CD4-positive, alpha-beta T cell treated with Interleukin-17A for 4 hours (primary cell): Measurements from ENCODE around the gene FNTB.
"Not testable (repeated sequence)": the region's sequence is repeated elsewhere in the genome, so short reads cannot be mapped to it uniquely, and the experiment has no call there.

Experiments
- DNase-seq: peaks from one replicate; pipeline ENCODE4 v3.0.0-alpha.2; 2020; ENCODE audit warnings: mixed read lengths

The FNTB gene

GRCh38 chr14:65019944-65020566 is 33.4 kb downstream of the FNTB start:
- DNase-seq = no peak

GRCh38 chr14:65024957-65025356 is 38.3 kb downstream of the FNTB start:
- DNase-seq = no peak

DNA sequence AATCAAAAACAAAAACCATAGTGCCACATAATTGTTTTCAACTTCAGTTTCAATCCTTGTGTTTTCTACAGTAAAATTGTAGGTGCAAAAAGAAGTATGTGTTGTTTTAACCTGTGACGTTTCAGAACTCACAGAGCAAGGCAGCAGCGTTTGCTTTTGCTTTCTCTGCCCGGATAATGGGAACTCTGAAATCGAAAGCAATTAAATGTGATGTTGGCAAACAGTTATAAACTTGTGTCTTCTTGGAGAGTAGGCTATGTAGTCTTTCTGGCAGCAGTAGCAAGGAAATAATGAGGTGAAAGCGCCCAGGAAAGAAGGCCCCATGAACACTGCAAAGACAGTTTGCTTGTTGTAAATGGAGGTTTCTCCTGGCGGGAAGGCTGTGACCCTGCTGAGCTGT is 39.1 kb downstream of the FNTB start:
- DNase-seq = no peak

GRCh38 chr14:65026526-65026925 is 39.8 kb downstream of the FNTB start:
- no peak for DNase-seq

DNA sequence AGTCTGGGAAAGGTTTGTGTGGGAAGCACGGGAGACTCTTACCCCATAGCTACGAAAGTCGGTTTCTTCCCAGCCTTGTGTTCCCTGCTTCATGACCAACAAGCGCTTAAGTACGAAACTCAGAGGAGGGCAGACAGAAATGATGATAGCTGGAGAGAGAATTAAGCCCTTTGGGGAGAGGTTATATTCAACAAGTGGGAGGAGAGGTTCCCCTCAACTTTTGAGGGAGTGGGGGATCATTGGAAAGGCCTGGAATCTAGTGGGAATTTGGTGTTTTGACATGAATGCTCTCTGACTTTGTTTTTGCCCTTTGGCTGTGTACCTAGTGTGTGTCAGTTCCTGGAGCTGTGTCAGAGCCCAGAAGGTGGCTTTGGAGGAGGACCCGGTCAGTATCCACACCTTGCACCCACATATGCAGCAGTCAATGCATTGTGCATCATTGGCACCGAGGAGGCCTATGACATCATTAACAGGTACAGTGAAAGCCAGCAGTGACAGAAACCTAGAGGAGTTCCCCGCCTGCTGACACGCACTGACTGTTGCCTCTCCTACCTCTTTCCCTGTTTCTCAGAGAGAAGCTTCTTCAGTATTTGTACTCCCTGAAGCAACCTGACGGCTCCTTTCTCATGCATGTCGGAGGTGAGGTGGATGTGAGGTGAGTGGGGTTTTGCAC is 40.6 kb downstream of the FNTB start:
- no peak for DNase-seq

DNA sequence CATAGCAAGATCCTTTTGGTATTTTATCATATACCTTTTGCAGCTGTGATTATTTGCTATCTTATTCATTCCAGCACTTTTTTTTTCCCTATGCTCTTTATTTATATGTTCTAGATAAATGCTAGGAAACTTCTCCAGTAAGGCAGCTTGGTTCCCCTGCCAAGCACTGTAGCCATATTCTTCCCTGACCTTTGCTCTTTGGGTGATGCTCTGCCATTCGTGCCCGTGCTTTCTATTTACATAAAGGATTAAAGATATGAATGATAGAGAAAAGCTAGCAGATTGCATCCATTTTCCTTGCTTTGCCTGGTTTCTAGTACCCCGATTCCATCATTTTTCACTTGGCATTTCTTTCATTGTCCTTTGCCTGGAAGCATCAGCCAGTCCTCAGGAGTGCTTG is 42.2 kb downstream of the FNTB start:
- no peak for DNase-seq

DNA sequence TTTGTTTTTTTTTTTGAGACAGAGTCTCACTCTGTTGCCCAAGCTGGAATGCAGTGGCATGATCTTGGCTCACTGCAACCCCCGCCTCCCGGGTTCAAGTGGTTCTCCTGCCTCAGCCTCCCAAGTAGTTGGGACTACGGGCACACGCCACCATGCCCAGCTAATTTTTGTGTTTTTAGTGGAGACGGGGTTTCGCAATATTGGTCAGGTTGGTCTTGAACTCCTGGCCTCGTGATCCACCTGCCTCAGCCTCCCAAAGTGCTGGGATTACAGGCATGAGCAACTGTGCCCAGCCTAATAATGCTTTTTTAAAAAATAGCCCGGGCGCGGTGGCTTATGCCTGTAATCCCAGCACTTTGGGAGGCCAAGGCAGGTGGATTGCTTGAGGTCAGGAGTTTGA is 44.6 kb downstream of the FNTB start:
- not testable (repeated sequence) for DNase-seq

GRCh38 chr14:65032319-65032718 is 45.6 kb downstream of the FNTB start:
- DNase-seq = no peak

- DNase-seq = no peak
These were observed 46.5 kb downstream of the FNTB start for GRCh38 chr14:65033181-65033580.

DNA sequence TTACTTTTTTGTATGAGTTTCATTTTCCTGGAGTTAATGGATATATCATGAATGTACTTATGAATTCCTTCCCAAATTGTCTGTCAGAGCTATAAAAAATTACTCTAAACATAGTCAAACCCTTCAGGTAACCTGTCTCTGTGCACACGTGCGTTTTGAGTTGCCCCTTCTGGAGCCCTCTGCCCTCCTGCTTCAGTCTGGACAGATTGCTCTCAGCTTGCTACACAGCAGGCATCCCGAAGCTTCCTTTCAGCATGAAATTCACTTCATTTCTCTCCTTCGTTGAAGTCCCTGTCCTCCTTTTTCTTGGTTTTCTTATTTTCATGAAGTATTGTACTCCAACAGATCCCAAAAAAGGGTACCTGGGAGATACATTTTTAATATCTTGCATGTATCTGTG is 47.3 kb downstream of the FNTB start:
- no peak for DNase-seq

DNA sequence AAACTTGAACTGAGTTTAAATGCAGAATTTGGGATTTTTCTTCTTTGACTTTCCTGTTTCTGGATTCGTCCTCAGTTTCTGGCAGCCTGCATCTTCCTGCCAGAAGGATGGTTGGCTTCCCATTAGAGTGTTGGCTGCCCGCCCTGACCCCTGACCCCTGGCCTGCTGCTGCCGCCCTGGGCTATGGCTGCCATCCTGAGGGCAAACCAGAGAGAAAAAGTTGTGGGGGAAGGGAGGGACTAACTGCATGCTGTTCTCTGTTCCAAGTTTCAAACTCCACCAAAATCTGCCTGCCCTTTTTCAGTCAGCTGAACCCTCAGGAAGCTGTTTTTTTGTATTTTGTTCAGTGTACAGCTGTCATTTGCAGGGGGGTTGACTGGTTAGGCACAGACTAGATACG is 48.4 kb downstream of the FNTB start:
- DNase-seq = no peak

- DNase-seq = no peak
These were observed 52.3 kb downstream of the FNTB start for GRCh38 chr14:65038966-65039365.

DNA sequence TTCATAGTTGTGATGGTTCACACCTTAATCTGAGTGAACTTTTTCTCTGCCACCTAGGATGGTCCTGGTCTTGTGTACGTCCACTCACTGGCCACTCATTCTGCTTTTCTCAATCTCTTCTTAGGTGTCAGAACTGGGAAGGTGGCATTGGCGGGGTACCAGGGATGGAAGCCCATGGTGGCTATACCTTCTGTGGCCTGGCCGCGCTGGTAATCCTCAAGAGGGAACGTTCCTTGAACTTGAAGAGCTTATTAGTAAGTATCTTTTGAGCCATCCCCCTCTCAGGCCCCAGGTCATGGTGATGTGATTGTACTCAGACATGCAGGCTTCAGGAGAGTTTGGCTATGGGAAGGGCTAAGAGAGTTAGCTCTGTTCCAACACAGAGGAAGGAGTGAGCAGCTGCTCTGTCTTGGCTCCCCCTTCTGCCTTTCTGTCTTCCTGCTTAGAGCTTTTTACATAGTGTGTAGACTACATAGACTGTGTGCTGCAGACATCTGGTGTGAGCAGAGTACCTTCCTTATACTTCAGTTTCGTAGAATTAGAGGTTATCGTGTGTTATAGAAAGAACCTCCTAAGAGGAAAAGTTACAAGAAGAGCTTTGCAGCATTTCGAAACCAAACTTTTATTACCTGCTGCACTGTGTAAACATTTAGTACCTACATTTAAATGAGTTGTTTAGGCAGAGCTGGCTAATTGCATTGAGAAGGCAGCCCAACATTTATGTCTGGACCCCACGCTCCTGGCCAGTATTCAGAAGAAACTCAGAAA is 54.2 kb downstream of the FNTB start:
- no peak for DNase-seq

DNA sequence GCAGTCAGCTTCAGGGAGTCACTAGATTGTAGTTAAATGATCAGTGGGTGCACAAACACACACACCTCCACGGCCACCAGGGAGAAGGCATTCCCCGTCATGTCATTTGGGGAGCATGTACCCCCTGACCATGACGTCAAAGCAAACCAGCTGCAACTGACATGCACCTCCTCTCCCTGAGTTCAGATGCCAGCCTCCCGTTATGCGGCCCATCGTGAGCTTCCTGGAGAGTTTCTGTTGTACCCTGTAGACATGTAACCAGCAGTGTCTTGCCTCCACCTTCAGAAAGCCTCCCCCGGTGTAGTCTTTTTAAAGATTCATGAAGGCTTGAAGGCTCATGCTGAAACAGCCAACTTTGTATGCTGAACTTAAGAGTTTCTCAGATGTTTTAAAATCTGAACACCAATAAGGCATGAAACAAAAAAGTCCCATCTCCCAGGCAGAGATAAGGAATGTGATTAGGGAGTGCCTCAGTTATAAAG is 54.8 kb downstream of the FNTB start:
- DNase-seq = no peak

DNA sequence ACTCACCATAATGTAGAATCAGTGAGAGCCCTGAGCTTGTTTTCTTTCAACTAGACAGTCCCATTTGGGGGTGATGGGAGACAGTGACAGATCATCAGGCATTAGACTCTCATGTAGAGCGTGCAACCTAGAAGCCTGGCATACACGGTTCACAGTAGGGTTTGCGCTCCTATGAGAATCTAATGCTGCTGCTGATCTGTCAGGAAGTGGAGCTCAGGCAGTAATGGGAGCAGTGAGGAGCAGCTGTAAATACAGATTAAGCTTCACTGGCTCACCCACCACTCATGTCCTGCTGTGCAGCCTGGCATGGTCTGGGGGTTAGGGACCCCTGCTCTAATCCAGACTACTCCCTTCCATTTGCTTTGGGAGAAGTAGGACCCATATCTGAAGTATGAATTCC is 55.6 kb downstream of the FNTB start:
- DNase-seq = no peak

DNA sequence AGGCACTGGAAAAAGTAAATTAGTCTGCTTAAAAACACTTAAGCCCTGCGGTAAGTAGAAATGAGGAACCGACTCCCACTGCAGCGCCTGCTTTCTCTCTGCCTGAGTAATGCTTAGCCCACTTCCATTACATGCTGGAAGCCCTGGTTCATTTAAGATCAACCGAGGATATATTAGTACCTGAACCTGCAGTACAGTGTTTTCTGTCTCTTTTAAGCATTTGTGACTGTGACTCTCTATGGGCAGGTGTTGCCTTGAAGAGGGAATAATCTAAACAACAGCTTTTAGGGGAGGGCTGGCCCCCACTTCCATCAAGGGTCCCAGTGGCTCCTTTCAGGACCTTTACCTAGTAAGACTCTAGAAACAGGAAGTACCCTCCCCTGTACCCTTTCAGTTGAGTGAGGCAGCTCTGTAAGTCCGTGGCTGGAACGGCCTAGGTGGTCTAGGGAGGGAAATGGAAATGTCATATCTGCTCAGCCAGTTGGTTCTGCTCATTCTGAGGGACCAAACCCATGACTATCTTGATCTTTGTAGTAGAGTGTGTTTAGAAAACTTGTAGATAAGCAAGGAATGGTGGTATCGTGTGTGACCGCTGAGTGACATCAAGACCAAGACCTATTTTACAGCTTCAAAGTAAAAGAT is 56.2 kb downstream of the FNTB start:
- no peak for DNase-seq

- no peak for DNase-seq
These were observed 57.3 kb downstream of the FNTB start for GRCh38 chr14:65043893-65044595.

- no peak for DNase-seq
These were observed 57.9 kb downstream of the FNTB start for GRCh38 chr14:65044596-65044959.

DNA sequence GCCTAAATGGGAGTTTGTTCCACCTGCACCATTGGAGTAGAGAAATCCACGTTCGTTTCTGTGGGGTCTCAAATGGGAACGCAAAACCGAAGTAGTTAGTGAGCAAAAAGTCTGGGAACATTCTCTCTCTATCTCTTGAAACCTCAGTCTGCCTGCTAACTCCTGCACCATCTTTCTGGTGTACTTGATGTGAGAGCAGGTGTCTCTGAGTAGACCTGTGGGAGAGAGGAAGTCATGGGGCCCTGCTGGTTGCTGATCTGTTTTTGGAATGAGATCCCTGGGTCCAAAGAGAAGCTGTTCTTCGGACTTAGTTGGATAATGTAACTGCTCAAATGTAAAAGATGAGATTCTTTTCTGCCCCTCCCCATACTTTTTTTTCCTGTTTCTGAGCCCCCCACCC is 58.3 kb downstream of the FNTB start:
- no peak for DNase-seq

GRCh38 chr14:65045709-65046108 is 59.0 kb downstream of the FNTB start:
- no peak for DNase-seq

GRCh38 chr14:65052832-65053231 is 66.1 kb downstream of the FNTB start:
- DNase-seq = no peak

DNA sequence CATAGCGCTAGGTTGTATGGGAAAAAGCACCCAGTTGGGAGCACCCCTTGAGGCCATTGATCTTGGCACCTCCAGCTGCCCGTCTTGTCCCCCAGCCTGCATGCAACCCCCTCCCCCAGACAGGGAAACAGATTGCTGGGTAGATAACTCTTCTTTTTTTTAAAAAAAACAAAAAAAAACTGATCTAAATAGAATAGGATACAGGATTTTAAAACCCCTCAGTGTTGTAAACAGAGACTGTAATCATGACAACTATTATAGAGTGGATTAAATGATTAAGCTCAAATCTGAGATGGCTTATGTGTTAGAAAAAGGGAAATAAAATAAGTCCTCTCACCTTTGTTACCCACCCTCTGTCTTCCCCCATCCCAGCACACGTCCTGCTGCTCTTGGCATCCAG is 66.8 kb downstream of the FNTB start:
- DNase-seq = no peak

- DNase-seq = no peak
These were observed 67.9 kb downstream of the FNTB start for GRCh38 chr14:65054471-65055085.
